Ascending aorta (tissue), 2 donors: Measurements from ENCODE around the gene ACVR2B. TPM values are rescaled to one million over a fixed set of nuclear protein-coding genes. Genes with fewer than 3 reads are reported as not detected.

Experiments used
- DNase-seq, 2 donors: peaks; one replicate each; pipeline ENCODE4 v3.0.0-alpha.2; 2019; ENCODE audit warnings: low spot score in 2 of 2
- H3K27ac ChIP-seq, 2 donors: fragments of 200-600 bp; sonication (generic); one replicate each; pipeline ENCODE4 v1.5.1; 2016 to 2017; ENCODE audit warnings: mild to moderate bottlenecking in 1 of 2
- H3K27me3 ChIP-seq: fragments of 200-600 bp; sonication (generic); one replicate; pipeline ENCODE4 v1.5.1; 2017
- H3K36me3 ChIP-seq, 2 donors: fragments of 200-600 bp; sonication (generic); one replicate each; pipeline ENCODE4 v1.5.1; 2016
- H3K4me1 ChIP-seq, 2 donors: fragments of 200-600 bp; sonication (generic); one replicate each; pipeline ENCODE4 v1.5.1; 2016 to 2017; ENCODE audit warnings: mild to moderate bottlenecking in 1 of 2
- H3K4me3 ChIP-seq, 2 donors: fragments of 200-600 bp; sonication (generic); one replicate each; pipeline ENCODE4 v1.5.1; 2016 to 2017; ENCODE audit warnings: mild to moderate bottlenecking in 1 of 2
- H3K9me3 ChIP-seq, 2 donors: fragments of 200-600 bp; sonication (generic); one replicate each; pipeline ENCODE4 v1.5.1; 2016
- intact Hi-C: fragments of 100-400 bp; cut with DNase I; formaldehyde crosslinking; loops from one replicate; pipeline ENCODE4 v1.15.1; 2023
- total RNA-seq: library from RNA; depleted of rRNA; stranded (reverse); fragments of >200 nt; gene quantifications from one replicate; pipeline ENCODE4 v1.1.0, GENCODE V29; 2016
- TF ChIP-seq, protein P1 (sequence below), 3 experiments: fragments of 200-600 bp in 2 of 3; fragments of 450-650 bp in 1 of 3; sonication (generic) in 2 of 3; IDR thresholded peaks; one replicate each; pipeline ENCODE4 v1.5.1; 2016 to 2019; ENCODE audit warnings: antibody characterized with exemption in 3 of 3, mild to moderate bottlenecking in 1 of 3, moderate library complexity in 1 of 3

Gene ACVR2B
- total RNA-seq, 1 donor from 2014 or later: 15.2 TPM

DNA sequence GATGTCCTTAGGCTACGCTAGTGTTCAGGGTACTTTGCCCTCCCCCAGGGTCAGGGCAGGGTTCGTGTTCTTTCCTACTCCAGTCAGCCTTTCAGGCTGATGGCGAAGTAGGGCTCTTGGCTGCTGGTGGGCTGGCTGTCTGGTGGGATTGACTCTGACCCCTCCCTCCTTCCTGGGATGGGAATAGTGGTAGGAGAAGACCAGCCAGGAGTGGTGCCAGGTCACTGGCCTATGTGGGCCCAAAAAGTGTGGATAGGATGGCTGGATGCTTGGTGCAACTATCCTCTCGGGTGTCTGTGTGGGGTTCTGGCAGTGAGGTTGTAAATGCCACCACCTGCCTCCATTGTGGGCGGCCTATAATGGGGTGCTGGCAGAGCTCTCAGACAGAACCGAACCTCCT lies 22.0 kb downstream of the ACVR2B start:
- intact Hi-C loops: loop anchor here (5.0 kb wide), 1 partner anchor 358 kb away; no protein-coding TSS in a partner anchor
- no peaks in the 10 kb centered on the region for H3K4me1 ChIP-seq
- TF ChIP-seq, protein P1, sequence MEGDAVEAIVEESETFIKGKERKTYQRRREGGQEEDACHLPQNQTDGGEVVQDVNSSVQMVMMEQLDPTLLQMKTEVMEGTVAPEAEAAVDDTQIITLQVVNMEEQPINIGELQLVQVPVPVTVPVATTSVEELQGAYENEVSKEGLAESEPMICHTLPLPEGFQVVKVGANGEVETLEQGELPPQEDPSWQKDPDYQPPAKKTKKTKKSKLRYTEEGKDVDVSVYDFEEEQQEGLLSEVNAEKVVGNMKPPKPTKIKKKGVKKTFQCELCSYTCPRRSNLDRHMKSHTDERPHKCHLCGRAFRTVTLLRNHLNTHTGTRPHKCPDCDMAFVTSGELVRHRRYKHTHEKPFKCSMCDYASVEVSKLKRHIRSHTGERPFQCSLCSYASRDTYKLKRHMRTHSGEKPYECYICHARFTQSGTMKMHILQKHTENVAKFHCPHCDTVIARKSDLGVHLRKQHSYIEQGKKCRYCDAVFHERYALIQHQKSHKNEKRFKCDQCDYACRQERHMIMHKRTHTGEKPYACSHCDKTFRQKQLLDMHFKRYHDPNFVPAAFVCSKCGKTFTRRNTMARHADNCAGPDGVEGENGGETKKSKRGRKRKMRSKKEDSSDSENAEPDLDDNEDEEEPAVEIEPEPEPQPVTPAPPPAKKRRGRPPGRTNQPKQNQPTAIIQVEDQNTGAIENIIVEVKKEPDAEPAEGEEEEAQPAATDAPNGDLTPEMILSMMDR (IDR thresholded peaks at IDR 0.05): no peak
- no peak overlapping the region for H3K27ac ChIP-seq
- no peaks in the 10 kb centered on the region for H3K9me3 ChIP-seq
- peaks cover 4 to 14% of the 10 kb centered on the region in 2 donors for H3K36me3 ChIP-seq
- no peak for DNase-seq
- no peaks in the 10 kb centered on the region for H3K27me3 ChIP-seq
- no peak overlapping the region for H3K4me3 ChIP-seq

DNA sequence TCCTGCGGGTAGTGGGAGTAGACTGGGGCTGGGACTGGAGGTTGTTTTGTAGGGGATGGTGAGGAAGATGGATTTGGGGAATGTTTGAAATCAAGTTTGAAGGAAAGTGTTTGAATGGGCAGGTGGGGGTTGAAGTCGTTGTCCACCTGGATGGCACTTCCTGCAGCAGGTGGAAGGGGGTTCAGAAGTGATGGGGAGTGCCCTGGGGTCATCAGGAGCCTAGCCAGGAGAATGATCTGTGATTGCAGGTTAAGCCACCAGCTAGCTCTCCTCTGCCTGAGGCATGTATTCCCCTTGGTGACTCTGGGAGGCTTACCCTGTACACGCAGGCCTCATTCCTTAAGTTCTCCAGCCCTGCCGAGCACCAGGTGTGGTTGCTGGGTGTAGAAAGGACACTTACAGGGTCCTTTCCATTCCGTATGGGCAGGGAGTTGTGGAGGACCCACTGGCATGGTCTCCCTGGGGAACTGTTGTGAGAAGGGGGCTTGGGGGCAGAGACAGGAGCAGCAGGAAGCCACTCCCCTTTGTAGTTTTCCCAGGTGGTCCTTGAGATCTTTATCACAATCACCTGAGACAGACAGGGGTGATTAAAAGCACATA lies 22.6 kb downstream of the ACVR2B start:
- Histone ChIP-seq H3K36me3 (peaks cover 9 to 20% of the 10 kb centered on the region in 2 donors), H3K27ac (no peak overlapping the region), H3K27me3 (no peaks in the 10 kb centered on the region), H3K4me1 (no peaks in the 10 kb centered on the region), H3K4me3 (no peak overlapping the region), H3K9me3 (no peaks in the 10 kb centered on the region)
- no peak for DNase-seq
- TF ChIP-seq, protein P1 (IDR thresholded peaks at IDR 0.05): no peak
- intact Hi-C loops: loop anchor here (5.0 kb wide), 1 partner anchor 359 kb away; no protein-coding TSS in a partner anchor

DNA sequence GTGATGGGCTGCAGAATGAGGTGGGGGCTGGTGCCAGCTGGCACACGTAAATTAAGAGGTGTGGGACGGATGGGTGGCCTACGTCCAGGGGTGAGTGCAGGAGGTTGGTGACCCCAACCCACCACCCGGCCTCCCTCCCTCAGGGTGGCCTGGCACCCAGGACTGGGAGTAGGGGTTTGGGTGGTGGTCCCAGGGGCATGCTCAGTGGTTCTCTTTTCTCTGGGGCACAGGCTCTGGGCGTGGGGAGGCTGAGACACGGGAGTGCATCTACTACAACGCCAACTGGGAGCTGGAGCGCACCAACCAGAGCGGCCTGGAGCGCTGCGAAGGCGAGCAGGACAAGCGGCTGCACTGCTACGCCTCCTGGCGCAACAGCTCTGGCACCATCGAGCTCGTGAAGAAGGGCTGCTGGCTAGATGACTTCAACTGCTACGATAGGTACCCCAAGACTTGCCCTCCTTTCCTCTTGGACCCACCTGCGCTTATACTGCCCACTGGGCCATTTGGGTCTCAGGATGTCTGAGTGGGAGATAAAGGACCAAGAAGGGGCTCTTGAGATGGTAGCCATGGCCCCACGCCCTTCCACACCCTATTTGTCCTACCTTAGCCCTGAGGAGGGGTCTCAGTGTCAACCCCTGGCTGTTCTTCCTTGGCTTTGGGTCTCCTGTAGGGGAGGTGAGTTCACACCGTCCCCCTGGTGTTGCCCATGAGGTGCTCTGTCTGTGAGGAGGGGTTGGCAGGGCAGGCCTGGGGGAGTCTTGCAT lies 23.5 kb downstream of the ACVR2B start:
- no peaks in the 10 kb centered on the region for H3K27me3 ChIP-seq
- peaks cover 13 to 26% of the 10 kb centered on the region in 2 donors for H3K36me3 ChIP-seq
- TF ChIP-seq, protein P1 (IDR thresholded peaks at IDR 0.05): no peak
- no peak for DNase-seq
- no peak overlapping the region for H3K4me3 ChIP-seq
- no peak overlapping the region for H3K27ac ChIP-seq
- H3K9me3 ChIP-seq: no peaks in the 10 kb centered on the region
- no peaks in the 10 kb centered on the region for H3K4me1 ChIP-seq
- intact Hi-C loops: loop anchor here (5.0 kb wide), 1 partner anchor 360 kb away; no protein-coding TSS in a partner anchor

DNA sequence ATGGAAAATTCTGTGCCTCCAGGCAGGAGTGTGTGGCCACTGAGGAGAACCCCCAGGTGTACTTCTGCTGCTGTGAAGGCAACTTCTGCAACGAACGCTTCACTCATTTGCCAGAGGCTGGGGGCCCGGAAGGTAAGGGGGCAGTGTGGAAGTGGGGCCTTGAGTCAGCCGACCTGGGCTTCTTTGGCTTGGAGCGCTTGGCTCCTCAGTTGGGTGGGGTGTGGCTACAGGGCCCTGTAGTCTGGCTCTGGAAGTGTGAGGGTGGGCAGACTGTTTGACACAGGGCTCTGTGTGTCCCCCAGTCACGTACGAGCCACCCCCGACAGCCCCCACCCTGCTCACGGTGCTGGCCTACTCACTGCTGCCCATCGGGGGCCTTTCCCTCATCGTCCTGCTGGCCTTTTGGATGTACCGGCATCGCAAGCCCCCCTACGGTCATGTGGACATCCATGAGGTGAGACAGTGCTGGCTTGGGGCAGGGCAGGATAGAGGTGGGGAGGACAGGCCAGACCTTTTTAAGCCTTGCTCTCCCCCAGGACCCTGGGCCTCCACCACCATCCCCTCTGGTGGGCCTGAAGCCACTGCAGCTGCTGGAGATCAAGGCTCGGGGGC lies 24.3 kb downstream of the ACVR2B start:
- Histone ChIP-seq H3K4me3 (no peak overlapping the region), H3K27ac (no peak overlapping the region), H3K36me3 (peaks cover 20 to 33% of the 10 kb centered on the region in 2 donors), H3K27me3 (no peaks in the 10 kb centered on the region), H3K9me3 (no peaks in the 10 kb centered on the region), H3K4me1 (no peaks in the 10 kb centered on the region)
- TF ChIP-seq, protein P1 (IDR thresholded peaks at IDR 0.05): no peak
- intact Hi-C loops: loop anchor here (5.0 kb wide), 1 partner anchor 361 kb away; no protein-coding TSS in a partner anchor
- DNase-seq: no peak

DNA sequence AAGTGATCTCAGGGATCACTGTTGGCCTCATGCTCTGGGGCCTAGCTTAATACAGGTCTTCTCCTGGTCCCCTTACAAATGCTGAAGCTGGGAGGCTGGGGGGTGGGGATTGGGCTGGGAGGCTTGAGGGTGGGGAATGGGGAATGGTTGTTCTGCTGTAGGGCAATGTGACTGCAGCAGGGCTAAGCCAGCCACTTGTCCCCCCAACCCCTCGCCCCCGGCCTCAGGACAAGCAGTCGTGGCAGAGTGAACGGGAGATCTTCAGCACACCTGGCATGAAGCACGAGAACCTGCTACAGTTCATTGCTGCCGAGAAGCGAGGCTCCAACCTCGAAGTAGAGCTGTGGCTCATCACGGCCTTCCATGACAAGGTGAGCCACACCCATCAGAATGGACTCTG lies 25.2 kb downstream of the ACVR2B start:
- Histone ChIP-seq H3K4me3 (no peak overlapping the region), H3K9me3 (no peaks in the 10 kb centered on the region), H3K4me1 (no peaks in the 10 kb centered on the region), H3K36me3 (peaks cover 22 to 43% of the 10 kb centered on the region in 2 donors), H3K27ac (no peak overlapping the region), H3K27me3 (no peaks in the 10 kb centered on the region)
- no peak for DNase-seq
- TF ChIP-seq, protein P1 (IDR thresholded peaks at IDR 0.05): no peak
- intact Hi-C loops: loop anchor here (1.0 to 5.0 kb wide), 2 partner anchors 133 to 362 kb away; partner anchors contain the start of gene XYLB
